Calu3 (cell line): ENCODE data around the gene FAM228B. TPM values are rescaled to one million over a fixed set of nuclear protein-coding genes. Genes with fewer than 3 reads are reported as not detected.

Experiments used
- BruUV-seq: library from RNA; stranded (reverse); fragments of 400-500 nt; replicated peaks from 2 replicates; lab custom pipeline; 2021; lab: Mats Ljungman, UMichigan
- CTCF ChIA-PET: fragments of 300-600 bp; sonication (Branson Sonifier 250); formaldehyde crosslinking; loops from one replicate; lab custom pipeline; 2022; ENCODE audit warnings: antibody characterized with exemption; lab: Charles Lee
- DNase-seq: peaks from one replicate; pipeline ENCODE4 v3.0.0; 2022
- H3K27ac Mint-ChIP-seq: one replicate; pipeline ENCODE4 v1.8.0; 2022; ENCODE audit warnings: mixed read lengths; ENCODE audit not compliant: unreplicated experiment
- H3K27me3 Mint-ChIP-seq: one replicate; pipeline ENCODE4 v1.8.0; 2022; ENCODE audit warnings: mixed read lengths; ENCODE audit not compliant: unreplicated experiment
- H3K36me3 Mint-ChIP-seq: one replicate; pipeline ENCODE4 v1.8.0; 2022; ENCODE audit warnings: mild to moderate bottlenecking, moderate library complexity, mixed read lengths; ENCODE audit not compliant: insufficient read depth, unreplicated experiment
- H3K4me1 Mint-ChIP-seq: one replicate; pipeline ENCODE4 v1.8.0; 2022; ENCODE audit warnings: mild to moderate bottlenecking, low read depth, mixed read lengths; ENCODE audit not compliant: unreplicated experiment
- H3K4me3 Mint-ChIP-seq: one replicate; pipeline ENCODE4 v1.8.0; 2022; ENCODE audit warnings: mild to moderate bottlenecking, low read depth, moderate library complexity, mixed read lengths; ENCODE audit not compliant: unreplicated experiment
- H3K9me3 Mint-ChIP-seq: one replicate; pipeline ENCODE4 v1.8.0; 2022; ENCODE audit warnings: low read depth, mixed read lengths; ENCODE audit not compliant: unreplicated experiment
- intact Hi-C: fragments of 100-400 bp; cut with micrococcal nuclease; formaldehyde crosslinking; loops from one replicate; pipeline ENCODE4 v1.10.0; 2022; ENCODE audit not compliant: unreplicated experiment
- total RNA-seq: library from RNA; stranded (reverse); gene quantifications from 2 replicates; pipeline ENCODE4 v1.2.3, GENCODE V29; 2022
- TF ChIP-seq, protein P1 (sequence below): fragments of 200-600 bp; IDR thresholded peaks from one replicate; pipeline ENCODE4 v1.8.0; 2022; ENCODE audit warnings: antibody characterized with exemption; ENCODE audit not compliant: unreplicated experiment

Gene FAM228B
- total RNA-seq, 1 experiment from 2014 or later: 8.3 TPM

DNA sequence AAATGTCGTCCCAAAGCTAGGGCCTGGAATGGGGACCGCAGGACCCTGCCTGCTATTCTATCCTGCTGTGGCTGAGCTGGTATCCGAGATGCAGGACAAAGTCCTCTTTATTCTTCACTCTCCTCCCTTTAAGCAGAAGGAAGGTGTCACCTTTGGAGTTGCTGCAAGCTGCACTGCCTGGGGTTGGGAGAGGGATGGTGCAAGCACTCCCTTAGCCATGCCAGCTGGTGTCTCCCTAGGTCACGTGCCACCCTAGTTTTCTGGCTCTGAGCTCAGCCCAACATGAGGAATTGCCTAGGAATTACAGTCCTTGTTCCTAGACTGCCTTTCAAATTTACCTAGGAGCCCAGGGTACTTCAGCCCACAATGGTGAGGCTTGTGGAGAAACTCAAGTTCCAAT, 30.2 kb downstream of the FAM228B start:
- DNase-seq: no peak
- Mint-ChIP-seq H3K27me3 (no peaks in the 10 kb centered on the region), H3K4me1 (no peaks in the 10 kb centered on the region), H3K27ac (no peak overlapping the region), H3K9me3 (peaks cover 7% of the 10 kb centered on the region), H3K4me3 (no peak overlapping the region), H3K36me3 (no peaks in the 10 kb centered on the region)
- intact Hi-C loops: no loop called here
- no TSS peak for BruUV-seq
- CTCF ChIA-PET: no interaction called here
- TF ChIP-seq, protein P1, sequence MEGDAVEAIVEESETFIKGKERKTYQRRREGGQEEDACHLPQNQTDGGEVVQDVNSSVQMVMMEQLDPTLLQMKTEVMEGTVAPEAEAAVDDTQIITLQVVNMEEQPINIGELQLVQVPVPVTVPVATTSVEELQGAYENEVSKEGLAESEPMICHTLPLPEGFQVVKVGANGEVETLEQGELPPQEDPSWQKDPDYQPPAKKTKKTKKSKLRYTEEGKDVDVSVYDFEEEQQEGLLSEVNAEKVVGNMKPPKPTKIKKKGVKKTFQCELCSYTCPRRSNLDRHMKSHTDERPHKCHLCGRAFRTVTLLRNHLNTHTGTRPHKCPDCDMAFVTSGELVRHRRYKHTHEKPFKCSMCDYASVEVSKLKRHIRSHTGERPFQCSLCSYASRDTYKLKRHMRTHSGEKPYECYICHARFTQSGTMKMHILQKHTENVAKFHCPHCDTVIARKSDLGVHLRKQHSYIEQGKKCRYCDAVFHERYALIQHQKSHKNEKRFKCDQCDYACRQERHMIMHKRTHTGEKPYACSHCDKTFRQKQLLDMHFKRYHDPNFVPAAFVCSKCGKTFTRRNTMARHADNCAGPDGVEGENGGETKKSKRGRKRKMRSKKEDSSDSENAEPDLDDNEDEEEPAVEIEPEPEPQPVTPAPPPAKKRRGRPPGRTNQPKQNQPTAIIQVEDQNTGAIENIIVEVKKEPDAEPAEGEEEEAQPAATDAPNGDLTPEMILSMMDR: no peak

DNA sequence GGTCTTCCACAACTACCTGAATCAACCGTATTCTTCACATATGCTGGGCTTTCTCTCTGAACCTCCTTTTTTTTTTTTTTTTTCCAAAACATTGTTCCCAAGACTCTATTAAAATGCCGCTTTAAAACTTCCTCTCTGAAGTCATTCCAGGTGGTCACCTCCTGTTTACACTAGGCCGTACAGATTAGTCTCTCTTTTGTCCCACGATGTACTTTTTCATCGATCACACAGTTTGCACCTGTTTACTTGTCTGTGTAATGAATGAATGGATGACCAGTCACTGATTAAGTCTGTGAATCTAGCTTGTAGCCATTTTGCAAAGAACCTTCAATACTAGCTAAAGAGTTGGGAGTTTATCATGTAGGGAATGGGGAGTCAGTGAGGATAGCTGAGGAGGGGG, 34.9 kb downstream of the FAM228B start:
- intact Hi-C loops: no loop called here
- DNase-seq: no peak
- Mint-ChIP-seq H3K27me3 (no peaks in the 10 kb centered on the region), H3K9me3 (no peaks in the 10 kb centered on the region), H3K36me3 (no peaks in the 10 kb centered on the region), H3K4me1 (no peaks in the 10 kb centered on the region), H3K27ac (no peak overlapping the region), H3K4me3 (no peak overlapping the region)
- CTCF ChIA-PET: interaction anchor here (0.6 kb wide), 1 partner anchor 52 kb away, joined by 3 read pairs; no protein-coding TSS in a partner anchor
- TF ChIP-seq, protein P1: no peak
- no TSS peak for BruUV-seq

DNA sequence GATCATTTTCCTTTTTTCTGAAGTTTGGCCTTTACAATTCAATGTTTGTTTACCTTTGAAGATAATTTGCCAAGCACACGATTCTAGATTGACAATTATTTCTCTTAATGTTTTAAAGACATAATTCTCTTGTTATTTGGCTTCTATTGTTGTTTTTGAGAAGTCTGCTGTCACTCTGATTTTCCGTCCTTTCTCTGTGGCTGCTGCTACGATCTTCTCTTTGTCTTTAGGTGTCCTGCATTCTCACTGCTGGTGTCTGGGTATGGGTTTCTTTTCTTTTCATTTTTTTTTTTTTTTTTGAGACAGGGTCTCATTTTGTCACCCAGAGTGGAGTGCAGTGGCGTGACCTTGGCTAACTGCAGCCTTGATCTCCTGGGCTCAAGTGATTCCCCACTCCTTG, 36.4 kb downstream of the FAM228B start:
- TF ChIP-seq, protein P1: no peak
- BruUV-seq: no TSS peak
- DNase-seq: no peak
- no peaks in the 10 kb centered on the region for H3K4me1 Mint-ChIP-seq
- H3K27ac Mint-ChIP-seq: no peak overlapping the region
- CTCF ChIA-PET: no interaction called here
- no peak overlapping the region for H3K4me3 Mint-ChIP-seq
- no peaks in the 10 kb centered on the region for H3K27me3 Mint-ChIP-seq
- H3K36me3 Mint-ChIP-seq: no peaks in the 10 kb centered on the region
- no peaks in the 10 kb centered on the region for H3K9me3 Mint-ChIP-seq
- intact Hi-C loops: loop anchor here (5.0 kb wide), 1 partner anchor 82 kb away; the partner anchor contains the start of gene SF3B6

DNA sequence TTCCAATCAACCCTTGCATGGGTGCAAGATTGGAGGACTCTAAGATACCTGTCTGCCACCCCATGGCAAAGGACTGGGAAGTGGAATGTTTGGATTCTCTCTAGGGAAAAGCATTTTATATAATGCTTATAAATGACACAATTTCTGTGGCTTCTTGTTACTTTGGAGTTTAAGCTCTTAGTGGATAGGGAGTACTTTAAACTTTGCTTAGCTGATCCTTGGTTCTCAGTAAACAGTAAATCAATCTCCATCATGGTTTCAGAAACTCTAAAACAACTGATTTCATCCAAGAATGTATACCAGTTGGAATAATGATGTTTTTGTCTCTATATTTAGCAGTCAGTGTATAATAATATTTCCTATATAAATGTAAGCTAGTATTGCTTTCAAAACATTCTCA, 37.5 kb downstream of the FAM228B start:
- Mint-ChIP-seq H3K36me3 (no peaks in the 10 kb centered on the region), H3K9me3 (no peaks in the 10 kb centered on the region), H3K27ac (no peak overlapping the region), H3K4me3 (no peak overlapping the region), H3K4me1 (no peaks in the 10 kb centered on the region), H3K27me3 (no peaks in the 10 kb centered on the region)
- CTCF ChIA-PET: interaction anchor here (3.8 kb wide), 1 partner anchor 77 kb away, joined by 13 read pairs; the partner anchor contains the start of gene TP53I3
- no peak for DNase-seq
- intact Hi-C loops: loop anchor here (5.0 kb wide), 1 partner anchor 83 kb away; the partner anchor contains the start of gene SF3B6
- BruUV-seq: no TSS peak
- TF ChIP-seq, protein P1: no peak
